ENCODE data around the gene RCAN3.
A peak's percentile ranks its signal among the peaks of the same experiment; 100 is the strongest.

DNA sequence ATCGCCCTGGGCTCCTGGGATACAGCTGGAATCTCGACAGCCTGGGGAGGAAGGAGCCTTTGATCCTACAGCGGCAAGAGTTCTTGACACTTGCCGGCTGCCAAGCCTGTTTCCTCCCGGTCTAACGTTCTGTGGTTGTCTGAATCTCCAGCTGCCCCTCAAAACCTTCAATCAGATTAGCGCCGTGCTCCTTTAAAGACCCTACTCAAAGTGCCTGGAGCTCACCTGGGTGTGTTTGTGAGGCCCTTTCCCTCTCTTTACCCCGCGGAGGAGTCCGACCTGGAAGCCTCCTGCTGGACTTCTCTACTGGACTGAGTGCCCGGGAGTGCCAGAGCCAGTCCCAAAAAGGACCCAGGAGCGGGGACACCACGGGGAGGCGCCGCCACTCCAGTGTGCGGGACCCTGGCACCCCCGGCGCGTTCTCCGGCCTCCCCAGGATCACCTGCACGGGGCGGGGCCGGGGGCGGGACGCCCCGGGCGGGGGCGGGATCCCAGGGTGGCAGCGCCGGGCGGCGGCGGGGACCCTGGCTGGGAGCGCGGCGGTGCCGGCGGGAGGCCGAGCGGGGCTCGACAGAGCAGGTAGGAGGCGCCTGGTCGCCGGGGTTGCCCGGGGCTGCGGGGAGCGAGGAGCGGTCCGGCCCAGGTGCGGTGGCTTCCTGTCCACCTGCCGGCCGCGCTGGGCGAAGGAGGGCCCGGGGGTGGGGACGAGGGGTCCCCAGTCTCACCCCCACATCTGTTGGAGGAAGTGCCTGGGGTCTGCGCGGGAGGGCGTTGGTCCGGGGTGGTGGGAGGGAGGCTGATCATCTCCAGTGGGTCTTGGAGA lies 53.2 kb downstream of the RCAN3 start, which contains the start of gene NCMAP:
- TF ChIP-seq, protein P1, sequence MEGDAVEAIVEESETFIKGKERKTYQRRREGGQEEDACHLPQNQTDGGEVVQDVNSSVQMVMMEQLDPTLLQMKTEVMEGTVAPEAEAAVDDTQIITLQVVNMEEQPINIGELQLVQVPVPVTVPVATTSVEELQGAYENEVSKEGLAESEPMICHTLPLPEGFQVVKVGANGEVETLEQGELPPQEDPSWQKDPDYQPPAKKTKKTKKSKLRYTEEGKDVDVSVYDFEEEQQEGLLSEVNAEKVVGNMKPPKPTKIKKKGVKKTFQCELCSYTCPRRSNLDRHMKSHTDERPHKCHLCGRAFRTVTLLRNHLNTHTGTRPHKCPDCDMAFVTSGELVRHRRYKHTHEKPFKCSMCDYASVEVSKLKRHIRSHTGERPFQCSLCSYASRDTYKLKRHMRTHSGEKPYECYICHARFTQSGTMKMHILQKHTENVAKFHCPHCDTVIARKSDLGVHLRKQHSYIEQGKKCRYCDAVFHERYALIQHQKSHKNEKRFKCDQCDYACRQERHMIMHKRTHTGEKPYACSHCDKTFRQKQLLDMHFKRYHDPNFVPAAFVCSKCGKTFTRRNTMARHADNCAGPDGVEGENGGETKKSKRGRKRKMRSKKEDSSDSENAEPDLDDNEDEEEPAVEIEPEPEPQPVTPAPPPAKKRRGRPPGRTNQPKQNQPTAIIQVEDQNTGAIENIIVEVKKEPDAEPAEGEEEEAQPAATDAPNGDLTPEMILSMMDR (conservative IDR thresholded peaks at IDR 0.05 in 1 of 2, IDR thresholded peaks at IDR 0.05 in 1 of 2; ENCODE audit: extremely low read depth in 1 of 2, insufficient read depth in 1 of 2, low read depth in 1 of 2, low read length in 2 of 2) = peak in 1 of 2 donors; percentile 10
- TF ChIP-seq EZH2 (IDR thresholded peaks at IDR 0.05; ENCODE audit: borderline replicate concordance, low read length) = no peak
